SK-N-MC (cell line): ENCODE results near the gene HEPACAM.

Source experiments
- EZH2 ChIP-seq: fragments of 200-600 bp; sonication (generic); IDR thresholded peaks from one replicate; pipeline ENCODE4 v1.6.1; 2017; ENCODE audit warnings: antibody characterized with exemption
- FOXP2 ChIP-seq: optimal IDR thresholded peaks from 2 replicates; pipeline ENCODE3; 2011; ENCODE audit warnings: mild to moderate bottlenecking, moderate library complexity; ENCODE audit not compliant: insufficient read depth; ENCODE audit errors: extremely low read length, control extremely low read depth
- POLR2AphosphoS5 ChIP-seq: IDR thresholded peaks from 2 replicates; pipeline ENCODE4 v1.6.1; 2012; ENCODE audit warnings: mild to moderate bottlenecking, low read depth, low read length, borderline replicate concordance

DNA sequence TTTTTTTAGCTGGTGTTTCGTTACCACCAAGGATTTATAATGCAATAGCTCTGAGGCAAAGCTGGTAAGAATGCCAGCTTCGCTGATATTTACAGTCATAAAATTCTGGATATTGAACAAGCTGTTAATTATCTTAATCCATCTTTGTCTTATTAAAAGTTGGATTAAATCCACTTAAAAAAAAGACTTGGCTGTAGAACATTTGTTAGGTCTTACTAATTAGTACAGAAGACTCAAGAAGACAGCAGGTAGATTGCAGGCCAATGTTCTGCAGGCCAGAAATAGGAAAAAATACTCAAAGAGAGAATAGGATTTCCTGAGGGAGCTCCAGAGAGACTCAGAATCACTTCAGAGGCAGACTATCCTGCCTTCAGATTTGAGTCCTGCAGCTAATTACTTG, 45.7 kb downstream of the HEPACAM start:
- TF ChIP-seq POLR2AphosphoS5 (no peak), EZH2 (no peak), FOXP2 (no peak)
